Glutamatergic neuron (in vitro differentiated cells): ENCODE results near the gene CGB2. TPM values are rescaled to one million over a fixed set of nuclear protein-coding genes. Genes with fewer than 3 reads are reported as not detected.
"Not testable (repeated sequence)": the region's sequence is repeated elsewhere in the genome, so short reads cannot be mapped to it uniquely, and the experiment has no call there.

Experiments
- DNase-seq: peaks from one replicate; pipeline ENCODE4 v3.0.0; 2022
- H3K27ac Mint-ChIP-seq: one replicate; pipeline ENCODE4 v1.8.0; 2020; ENCODE audit warnings: mild to moderate bottlenecking, mixed read lengths, inconsistent platforms; ENCODE audit not compliant: unreplicated experiment
- H3K27me3 Mint-ChIP-seq: one replicate; pipeline ENCODE4 v1.8.0; 2020; ENCODE audit warnings: mild to moderate bottlenecking, moderate library complexity, mixed read lengths, inconsistent platforms; ENCODE audit not compliant: unreplicated experiment
- H3K36me3 Mint-ChIP-seq: one replicate; pipeline ENCODE4 v1.8.0; 2020; ENCODE audit warnings: mild to moderate bottlenecking, mixed read lengths, inconsistent platforms; ENCODE audit not compliant: unreplicated experiment
- H3K4me1 Mint-ChIP-seq: one replicate; pipeline ENCODE4 v1.8.0; 2020; ENCODE audit warnings: mild to moderate bottlenecking, low read depth, mixed read lengths, inconsistent platforms; ENCODE audit not compliant: unreplicated experiment
- H3K4me3 Mint-ChIP-seq: one replicate; pipeline ENCODE4 v1.8.0; 2020; ENCODE audit warnings: mild to moderate bottlenecking, mixed read lengths, inconsistent platforms; ENCODE audit not compliant: unreplicated experiment
- H3K9me3 Mint-ChIP-seq: one replicate; pipeline ENCODE4 v1.8.0; 2020; ENCODE audit warnings: mild to moderate bottlenecking, moderate library complexity, mixed read lengths, inconsistent platforms; ENCODE audit not compliant: unreplicated experiment
- CTCF ChIP-seq: fragments of 200-600 bp; sonication (generic); IDR thresholded peaks from one replicate; pipeline ENCODE4 v1.5.0; 2021; ENCODE audit not compliant: partially characterized antibody, unreplicated experiment
- total RNA-seq: library from RNA; stranded (reverse); fragmentation: NEBNext Ultra II Directional; extraction: Animal tissue kit (Norgen Biotek cat#: 25700); gene quantifications from one replicate; pipeline ENCODE4 v1.2.1, GENCODE V29; 2021; ENCODE audit not compliant: unreplicated experiment

The CGB2 gene
- total RNA-seq, 1 donor from 2014 or later: not detected

DNA sequence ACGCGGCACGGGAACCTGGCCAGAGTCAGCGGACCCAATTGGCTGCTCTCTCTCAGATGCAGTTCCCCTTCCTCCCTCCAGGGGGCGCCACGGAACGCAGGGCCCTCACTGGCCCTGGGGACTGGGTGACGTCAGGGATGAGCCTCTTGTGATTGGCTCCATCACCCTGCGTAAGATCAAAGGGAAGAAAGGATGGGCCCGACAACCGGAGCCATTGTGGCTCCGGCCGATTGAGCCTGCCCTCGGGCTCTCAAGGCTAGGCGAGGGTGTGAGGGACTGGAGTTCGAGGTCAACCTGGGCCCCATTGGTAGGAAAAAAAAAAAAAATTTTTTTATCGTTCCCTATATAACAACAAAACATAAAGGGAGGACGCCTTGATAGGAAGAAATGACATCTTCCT lies 5.1 kb downstream of the CGB2 start, which contains the start of gene CGB1:
CGB1 (minus strand) TSS at position 81 of the 400 bp plus-strand sequence. CDS start 184 bp downstream, outside the sequence.
- H3K27me3 Mint-ChIP-seq, H3K27ac Mint-ChIP-seq, DNase-seq, H3K4me1 Mint-ChIP-seq, H3K4me3 Mint-ChIP-seq, H3K9me3 Mint-ChIP-seq, H3K36me3 Mint-ChIP-seq: not testable (repeated sequence)
- TF ChIP-seq CTCF: peak; percentile 56

DNA sequence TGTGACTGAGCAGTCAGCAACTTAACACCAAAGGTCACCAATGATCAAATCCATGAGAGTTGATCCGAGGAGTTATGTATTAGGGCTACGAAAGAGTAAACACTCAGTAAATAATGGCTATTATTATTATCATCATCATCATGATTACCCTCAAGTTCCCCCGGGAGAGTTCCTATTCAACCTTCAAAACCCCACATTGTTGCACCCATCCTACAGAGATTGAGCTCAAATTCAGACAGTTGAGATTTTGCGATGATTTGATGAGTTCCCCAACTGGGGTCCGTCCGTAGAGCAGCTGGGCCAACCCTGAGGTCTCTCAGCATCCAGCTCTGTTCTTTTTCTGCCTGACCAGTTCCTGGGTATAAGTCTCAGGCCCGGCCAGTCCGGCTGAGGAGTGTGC lies 6.4 kb downstream of the CGB2 start:
- not testable (repeated sequence) for H3K27me3 Mint-ChIP-seq, H3K36me3 Mint-ChIP-seq

GRCh38 chr19:49038557-49039276 lies 7.0 kb downstream of the CGB2 start:
- H3K9me3 Mint-ChIP-seq, H3K27me3 Mint-ChIP-seq, H3K4me1 Mint-ChIP-seq, DNase-seq, H3K27ac Mint-ChIP-seq, H3K36me3 Mint-ChIP-seq, H3K4me3 Mint-ChIP-seq: not testable (repeated sequence)

More for the DNA sequence above, 6.4 kb downstream of the CGB2 start:
- not testable (repeated sequence) for H3K4me3 Mint-ChIP-seq, H3K4me1 Mint-ChIP-seq, H3K27ac Mint-ChIP-seq, DNase-seq, H3K9me3 Mint-ChIP-seq

- not testable (repeated sequence) for H3K27ac Mint-ChIP-seq, H3K9me3 Mint-ChIP-seq, H3K36me3 Mint-ChIP-seq, H3K4me1 Mint-ChIP-seq, H3K4me3 Mint-ChIP-seq, DNase-seq, H3K27me3 Mint-ChIP-seq
Observed at GRCh38 chr19:49039736-49040135, 8.0 kb downstream of the CGB2 start.

DNA sequence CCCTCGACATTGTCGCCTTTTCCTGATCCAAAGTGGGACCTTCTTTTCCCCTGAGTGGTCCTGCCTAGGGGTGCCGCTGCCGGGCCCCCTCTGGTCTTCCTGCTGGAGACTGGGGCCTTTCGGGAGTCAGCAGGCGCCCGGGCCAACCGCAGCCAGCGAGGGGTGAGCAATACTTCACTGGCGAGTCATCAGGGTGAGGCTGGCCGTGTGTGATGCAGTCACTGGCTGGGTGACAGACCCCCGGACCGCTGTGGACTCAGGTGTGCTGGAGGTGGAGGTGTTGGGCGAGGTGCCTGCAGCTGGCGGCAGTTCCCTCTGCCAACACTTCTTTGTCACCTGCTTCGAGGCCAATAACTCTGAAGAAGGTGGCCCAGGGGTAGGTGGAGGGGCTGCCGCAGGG lies 10.5 kb downstream of the CGB2 start:
- no peak for DNase-seq
- Mint-ChIP-seq H3K9me3 (peaks cover 3% of the 10 kb centered on the region), H3K4me1 (no peaks in the 10 kb centered on the region), H3K27me3 (no peaks in the 10 kb centered on the region), H3K4me3 (no peak overlapping the region), H3K36me3 (peaks cover 3% of the 10 kb centered on the region), H3K27ac (no peak overlapping the region)
- no peak for TF ChIP-seq CTCF

DNA sequence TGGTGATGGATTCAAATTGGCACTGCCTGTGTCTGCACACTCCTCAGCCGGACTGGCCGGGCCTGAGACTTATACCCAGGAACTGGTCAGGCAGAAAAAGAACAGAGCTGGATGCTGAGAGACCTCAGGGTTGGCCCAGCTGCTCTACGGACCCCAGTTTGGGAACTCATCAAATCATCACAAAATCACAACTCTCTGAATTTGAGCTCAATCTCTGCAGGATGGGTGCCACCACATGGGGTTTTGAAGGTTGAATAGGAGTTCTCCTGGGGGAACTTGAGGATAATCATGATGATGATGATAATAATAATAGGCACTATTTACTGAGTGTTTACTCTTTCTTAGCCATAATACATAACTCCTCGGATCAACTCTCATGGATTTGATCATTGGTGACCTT lies 11.0 kb downstream of the CGB2 start:
- not testable (repeated sequence) for H3K36me3 Mint-ChIP-seq, H3K4me3 Mint-ChIP-seq, H3K27ac Mint-ChIP-seq, H3K27me3 Mint-ChIP-seq, H3K4me1 Mint-ChIP-seq, H3K9me3 Mint-ChIP-seq, DNase-seq

DNA sequence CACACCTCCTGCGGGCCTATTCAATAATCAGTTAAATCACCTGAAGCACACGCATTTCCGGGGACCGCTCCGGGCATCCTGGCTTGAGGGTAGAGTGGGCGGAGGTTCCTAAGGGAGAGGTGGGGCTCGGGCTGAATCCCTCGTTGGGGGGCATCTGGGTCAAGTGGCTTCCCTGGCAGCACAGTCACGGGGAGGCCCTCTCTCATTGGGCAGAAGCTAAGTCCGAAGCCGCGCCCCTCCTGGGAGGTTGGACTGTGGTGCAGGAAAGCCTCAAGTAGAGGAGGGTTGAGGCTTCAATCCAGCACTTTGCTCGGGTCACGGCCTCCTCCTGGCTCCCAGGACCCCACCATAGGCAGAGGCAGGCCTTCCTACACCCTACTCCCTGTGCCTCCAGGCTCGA lies 11.9 kb downstream of the CGB2 start, which contains the start of gene CGB5:
CGB5 (plus strand) TSS at position 301 of the 400 bp plus-strand sequence. CDS start 362 bp downstream, outside the sequence.
- not testable (repeated sequence) for H3K36me3 Mint-ChIP-seq, H3K4me1 Mint-ChIP-seq, H3K4me3 Mint-ChIP-seq, H3K27me3 Mint-ChIP-seq, DNase-seq, H3K27ac Mint-ChIP-seq, H3K9me3 Mint-ChIP-seq

DNA sequence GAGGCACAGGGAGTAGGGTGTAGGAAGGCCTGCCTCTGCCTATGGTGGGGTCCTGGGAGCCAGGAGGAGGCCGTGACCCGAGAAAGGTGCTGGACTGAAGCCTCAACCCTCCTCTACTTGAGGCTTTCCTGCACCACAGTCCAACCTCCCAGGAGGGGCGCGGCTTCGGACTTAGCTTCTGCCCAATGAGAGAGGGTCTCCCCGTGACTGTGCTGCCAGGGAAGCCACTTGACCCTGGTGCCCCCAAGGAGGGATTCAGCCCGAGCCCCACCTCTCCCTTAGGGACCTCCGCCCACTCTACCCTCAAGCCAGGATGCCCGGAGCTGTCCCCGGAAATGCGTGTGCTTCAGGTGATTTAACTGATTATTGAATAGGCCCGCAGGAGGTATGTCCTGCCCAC lies 17.3 kb downstream of the CGB2 start, which contains the start of gene CGB8:
CGB8 (minus strand) TSS at position 101 of the 400 bp plus-strand sequence. CDS start 372 bp downstream, outside the sequence.
- not testable (repeated sequence) for H3K9me3 Mint-ChIP-seq, DNase-seq, H3K36me3 Mint-ChIP-seq, H3K4me3 Mint-ChIP-seq, H3K4me1 Mint-ChIP-seq, H3K27me3 Mint-ChIP-seq
- peak within 1 kb of the TSS; percentile 25 for H3K27ac Mint-ChIP-seq

DNA sequence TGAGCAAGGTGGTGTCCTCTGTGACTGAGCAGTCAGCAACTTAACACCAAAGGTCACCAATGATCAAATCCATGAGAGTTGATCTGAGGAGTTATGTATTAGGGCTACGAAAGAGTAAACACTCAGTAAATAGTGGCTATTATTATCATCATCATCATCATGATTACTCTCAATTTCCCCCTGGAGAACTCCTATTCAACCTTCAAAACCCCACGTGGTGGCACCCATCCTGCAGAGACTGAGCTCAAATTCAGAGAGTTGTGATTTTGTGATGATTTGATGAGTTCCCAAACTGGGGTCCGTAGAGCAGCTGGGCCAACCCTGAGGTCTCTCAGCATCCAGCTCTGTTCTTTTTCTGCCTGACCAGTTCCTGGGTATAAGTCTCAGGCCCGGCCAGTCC lies 18.1 kb downstream of the CGB2 start:
- peak overlapping the region; percentile 25 for H3K27ac Mint-ChIP-seq
- not testable (repeated sequence) for H3K36me3 Mint-ChIP-seq, H3K4me1 Mint-ChIP-seq

GRCh38 chr19:49050376-49051033 lies 18.8 kb downstream of the CGB2 start:
- not testable (repeated sequence) for H3K4me1 Mint-ChIP-seq, H3K36me3 Mint-ChIP-seq, H3K4me3 Mint-ChIP-seq, DNase-seq, H3K27ac Mint-ChIP-seq, H3K9me3 Mint-ChIP-seq, H3K27me3 Mint-ChIP-seq

More for the DNA sequence above, 18.1 kb downstream of the CGB2 start:
- H3K27me3 Mint-ChIP-seq, H3K9me3 Mint-ChIP-seq, DNase-seq, H3K4me3 Mint-ChIP-seq: not testable (repeated sequence)
